NB4 (cell line): Measurements from ENCODE around the gene LMBRD2.

ENCODE experiments used
- CTCF ChIP-seq: IDR thresholded peaks from one replicate; pipeline ENCODE4 v1.5.1; 2012; ENCODE audit warnings: low read depth, low read length
- MAX ChIP-seq: IDR thresholded peaks from 2 replicates; pipeline ENCODE4 v1.6.1; 2011; ENCODE audit warnings: low read depth, low read length
- MYC ChIP-seq: IDR thresholded peaks from 2 replicates; pipeline ENCODE4 v1.6.1; 2011; ENCODE audit warnings: low read depth, low read length
- POLR2A ChIP-seq: IDR thresholded peaks from 2 replicates; pipeline ENCODE4 v1.6.1; 2011; ENCODE audit warnings: mild to moderate bottlenecking; ENCODE audit not compliant: insufficient read length; ENCODE audit errors: extremely low read depth

GRCh38 chr5:36172599-36172998 lies 20.9 kb upstream of the LMBRD2 start:
- TF ChIP-seq CTCF (no peak), MAX (no peak), POLR2A (no peak), MYC (no peak)
